Liver (tissue), 9 donors: ENCODE results near the gene TLCD5. TPM values are rescaled to one million over a fixed set of nuclear protein-coding genes. Genes with fewer than 3 reads are reported as not detected.

Experiments
- DNase-seq: peaks from one replicate; pipeline ENCODE4 v3.0.0-alpha.2; 2017; ENCODE audit warnings: low spot score
- H3K27ac ChIP-seq, 2 donors: one replicate each; pipeline ENCODE4 v1.7.0; 2013; ENCODE audit warnings: inconsistent platforms in 2 of 2, low read length in 2 of 2, control low read depth in 1 of 2, low read depth in 1 of 2, mild to moderate bottlenecking in 1 of 2
- H3K27me3 ChIP-seq, 4 donors: one replicate each; pipeline versions ENCODE4 v1.6.1 to v1.7.0; 2013; ENCODE audit warnings: low read length in 3 of 4, inconsistent platforms in 1 of 4, mild to moderate bottlenecking in 1 of 4, moderate library complexity in 1 of 4; ENCODE audit not compliant: control insufficient read depth in 4 of 4, insufficient read depth in 4 of 4
- H3K36me3 ChIP-seq, 4 donors: one replicate each; pipeline versions ENCODE4 v1.6.1 to v1.7.0; 2013; ENCODE audit warnings: low read length in 3 of 4, mild to moderate bottlenecking in 3 of 4, low read depth in 1 of 4, moderate library complexity in 1 of 4; ENCODE audit not compliant: control insufficient read depth in 4 of 4, insufficient read depth in 3 of 4
- H3K4me1 ChIP-seq, 4 donors: one replicate each; pipeline versions ENCODE4 v1.6.1 to v1.7.0; 2013; ENCODE audit warnings: low read length in 3 of 4, mild to moderate bottlenecking in 3 of 4, moderate library complexity in 1 of 4; ENCODE audit not compliant: control insufficient read depth in 4 of 4, insufficient read depth in 4 of 4
- H3K4me3 ChIP-seq, 3 donors: one replicate each; pipeline versions ENCODE4 v1.6.1 to v1.7.0; 2013; ENCODE audit warnings: low read length in 3 of 3, control low read depth in 1 of 3, low read depth in 1 of 3, mild to moderate bottlenecking in 1 of 3
- H3K9ac ChIP-seq, 2 donors: one replicate each; pipeline ENCODE4 v1.7.0; 2013; ENCODE audit warnings: low read length in 2 of 2, mild to moderate bottlenecking in 2 of 2, moderate library complexity in 2 of 2, control low read depth in 1 of 2, low read depth in 1 of 2
- H3K9me3 ChIP-seq, 4 donors: one replicate each; pipeline versions ENCODE4 v1.6.1 to v1.7.0; 2013; ENCODE audit warnings: low read length in 3 of 4; ENCODE audit not compliant: control insufficient read depth in 4 of 4
- ATF3 ChIP-seq: IDR thresholded peaks from 2 replicates; pipeline ENCODE4 v1.6.1; 2016; ENCODE audit warnings: antibody characterized with exemption
- CTCF ChIP-seq: fragments of 150-350 bp; IDR thresholded peaks from 2 replicates; pipeline ENCODE4 v1.5.1; 2017; ENCODE audit warnings: improper control_type of control experiment, low read depth, low read length; ENCODE audit not compliant: missing input control
- EGR1 ChIP-seq, 2 donors: IDR thresholded peaks; 2 replicates each; pipeline ENCODE4 v1.6.1; 2016 to 2018; ENCODE audit warnings: antibody characterized with exemption in 2 of 2, low read depth in 2 of 2
- FOXA1 ChIP-seq: IDR thresholded peaks from 2 replicates; pipeline ENCODE4 v1.6.1; 2016; ENCODE audit warnings: antibody characterized with exemption
- FOXA2 ChIP-seq: IDR thresholded peaks from 2 replicates; pipeline ENCODE4 v1.6.1; 2016; ENCODE audit warnings: antibody characterized with exemption
- GABPA ChIP-seq, 2 donors: IDR thresholded peaks in 1 of 2; conservative IDR thresholded peaks in 1 of 2; 2 replicates each; pipeline ENCODE4 v1.6.1; 2016; ENCODE audit warnings: antibody characterized with exemption in 2 of 2, mild to moderate bottlenecking in 1 of 2, moderate library complexity in 1 of 2
- HNF4A ChIP-seq, 2 donors: conservative IDR thresholded peaks; 2 replicates each; pipeline ENCODE4 v1.6.1; 2016; ENCODE audit warnings: antibody characterized with exemption in 2 of 2, mild to moderate bottlenecking in 2 of 2
- HNF4G ChIP-seq: IDR thresholded peaks from 2 replicates; pipeline ENCODE4 v1.6.1; 2016; ENCODE audit warnings: antibody characterized with exemption
- JUND ChIP-seq, 2 donors: IDR thresholded peaks; 2 replicates each; pipeline ENCODE4 v1.6.1; 2016; ENCODE audit warnings: antibody characterized with exemption in 2 of 2
- MAX ChIP-seq: IDR thresholded peaks from 2 replicates; pipeline ENCODE4 v1.6.1; 2016; ENCODE audit warnings: antibody characterized with exemption
- NR2F2 ChIP-seq: IDR thresholded peaks from 2 replicates; pipeline ENCODE4 v1.6.1; 2016; ENCODE audit warnings: antibody characterized with exemption
- RAD21 ChIP-seq, 2 donors: IDR thresholded peaks; 2 replicates each; pipeline ENCODE4 v1.6.1; 2016; ENCODE audit warnings: antibody characterized with exemption in 2 of 2, mild to moderate bottlenecking in 2 of 2
- REST ChIP-seq: IDR thresholded peaks from 2 replicates; pipeline ENCODE4 v1.6.1; 2016; ENCODE audit warnings: antibody characterized with exemption, mild to moderate bottlenecking
- RXRA ChIP-seq, 2 donors: IDR thresholded peaks; 2 replicates each; pipeline ENCODE4 v1.6.1; 2017 to 2018; ENCODE audit warnings: antibody characterized with exemption in 2 of 2, mild to moderate bottlenecking in 1 of 2
- SP1 ChIP-seq: IDR thresholded peaks from 2 replicates; pipeline ENCODE4 v1.6.1; 2018; ENCODE audit warnings: antibody characterized with exemption, mild to moderate bottlenecking
- TAF1 ChIP-seq: conservative IDR thresholded peaks from 2 replicates; pipeline ENCODE4 v1.6.1; 2016; ENCODE audit warnings: antibody characterized with exemption, mild to moderate bottlenecking
- YY1 ChIP-seq: IDR thresholded peaks from 2 replicates; pipeline ENCODE4 v1.6.1; 2016; ENCODE audit warnings: antibody characterized with exemption, mild to moderate bottlenecking
- ZBTB33 ChIP-seq: IDR thresholded peaks from 2 replicates; pipeline ENCODE4 v1.6.1; 2016; ENCODE audit warnings: antibody characterized with exemption
- WGBS: extraction: QIAGEN DNeasy Blood & Tissue Kit; methylation state at CpG from one replicate; pipeline ENCODE4 v1.1.7; 2013; 5-methylcytosine and 5-hydroxymethylcytosine counted together
- polyA plus RNA-seq, 2 donors: library from polyadenylated mRNA; stranded (reverse) in 1 of 2; unstranded in 1 of 2; fragments of 200-250 nt in 1 of 2; fragments of >200 nt in 1 of 2; fragmentation: Nextera tagmentation in 1 of 2; extraction: Ambion mirVana in 1 of 2; gene quantifications; one replicate each; pipeline versions ENCODE4 v1.2.1 to v1.2.3, GENCODE V29; 2013 to 2015
- total RNA-seq, 2 donors: library from RNA; depleted of rRNA; stranded (reverse); fragments of >200 nt; gene quantifications; one replicate each; pipeline ENCODE4 v1.2.3, GENCODE V29; 2014
- donor health status: healthy.
- donor health status: healthy.
- donor health status: healthy.
- donor health status: healthy.
- donor health status: healthy.

The TLCD5 gene
- total and polyA plus RNA-seq, 4 donors = 0.31 to 1.2 (median 0.68) TPM

- TF ChIP-seq REST = no peak
Measured at GRCh38 chr11:120285256-120285655, 39.8 kb upstream of the TLCD5 start (continued).

GRCh38 chr11:120288021-120288420 lies 37.1 kb upstream of the TLCD5 start:
- H3K4me3 ChIP-seq = no peak overlapping the region
- no peak for TF ChIP-seq JUND (IDR thresholded peaks at IDR 0.05)
- no peak for TF ChIP-seq NR2F2
- no peak for TF ChIP-seq TAF1
- TF ChIP-seq CTCF = no peak
- TF ChIP-seq ZBTB33 = no peak
- no peak for TF ChIP-seq HNF4A (conservative IDR thresholded peaks at IDR 0.05)
- no peak for TF ChIP-seq HNF4G
- no peak for TF ChIP-seq FOXA1
- TF ChIP-seq ATF3 = no peak
- TF ChIP-seq RAD21 (IDR thresholded peaks at IDR 0.05) = no peak
- no peak for TF ChIP-seq EGR1 (IDR thresholded peaks at IDR 0.05; ENCODE audit: low read depth in 2 of 2)
- no peak for TF ChIP-seq GABPA (IDR thresholded peaks at IDR 0.05 in 1 of 2, conservative IDR thresholded peaks at IDR 0.05 in 1 of 2)
- TF ChIP-seq YY1 = no peak
- TF ChIP-seq SP1 = no peak
- no peak for TF ChIP-seq FOXA2
- no peak for TF ChIP-seq MAX
- TF ChIP-seq RXRA (IDR thresholded peaks at IDR 0.05) = no peak
- no peak for TF ChIP-seq REST
- H3K9ac ChIP-seq = no peak overlapping the region
- H3K9me3 ChIP-seq = no peaks in the 10 kb centered on the region
- no peaks in the 10 kb centered on the region for H3K36me3 ChIP-seq
- no peak for DNase-seq
- H3K27me3 ChIP-seq = no peaks in the 10 kb centered on the region
- H3K4me1 ChIP-seq = no peaks in the 10 kb centered on the region
- 77% methylated on average over 2 of the region's 2 CpGs for WGBS
- no peak overlapping the region for H3K27ac ChIP-seq
